Endothelial cell of hepatic sinusoid (primary cell): Measurements from ENCODE around the gene KAT2B.

ENCODE experiments used
- in situ Hi-C: cut with HindIII; loops from 2 replicates; pipeline ENCODE4 v1.10.0; 2017; ENCODE audit warnings: low sequenced_read_pairs

Gene KAT2B

DNA sequence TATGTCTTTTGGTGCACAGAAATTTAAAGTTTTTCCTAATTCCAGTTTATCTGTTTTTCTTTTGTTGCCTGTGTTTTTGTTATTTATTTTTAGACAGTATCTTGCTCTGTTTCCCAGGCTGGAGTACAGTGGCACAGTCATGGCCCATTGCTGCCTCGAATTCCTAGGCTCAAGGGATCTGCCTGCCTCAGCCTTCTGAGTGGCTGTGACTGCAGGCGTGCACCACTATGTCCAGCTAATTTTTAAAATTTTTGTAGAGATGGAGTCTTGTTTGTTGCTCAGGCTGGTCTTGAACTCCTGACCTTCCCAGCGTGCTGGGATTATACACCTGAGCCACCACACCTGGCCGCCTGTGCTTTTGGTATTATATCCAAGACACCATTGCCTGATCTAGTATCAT lies 22.8 kb downstream of the KAT2B start:
- in situ Hi-C loops = no loop called here

DNA sequence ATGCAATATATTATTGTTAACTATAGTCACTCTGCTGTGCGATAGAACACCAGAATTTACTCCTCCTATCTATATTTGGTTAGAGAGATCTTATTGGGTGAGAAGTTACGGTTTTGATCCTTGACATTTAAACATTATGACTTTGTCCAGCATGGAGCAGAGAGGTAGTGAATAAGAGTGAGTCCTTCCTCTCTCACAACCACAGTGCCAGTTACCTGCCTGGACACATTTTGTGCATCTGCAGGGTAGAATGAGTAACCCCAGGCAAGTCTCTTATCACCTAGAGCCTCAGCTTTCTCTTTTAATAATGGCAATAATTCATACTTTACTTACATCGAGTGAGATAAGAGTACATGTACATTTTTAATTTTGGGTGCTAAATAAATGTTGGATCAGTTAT lies 24.1 kb downstream of the KAT2B start:
- in situ Hi-C loops = no loop called here

DNA sequence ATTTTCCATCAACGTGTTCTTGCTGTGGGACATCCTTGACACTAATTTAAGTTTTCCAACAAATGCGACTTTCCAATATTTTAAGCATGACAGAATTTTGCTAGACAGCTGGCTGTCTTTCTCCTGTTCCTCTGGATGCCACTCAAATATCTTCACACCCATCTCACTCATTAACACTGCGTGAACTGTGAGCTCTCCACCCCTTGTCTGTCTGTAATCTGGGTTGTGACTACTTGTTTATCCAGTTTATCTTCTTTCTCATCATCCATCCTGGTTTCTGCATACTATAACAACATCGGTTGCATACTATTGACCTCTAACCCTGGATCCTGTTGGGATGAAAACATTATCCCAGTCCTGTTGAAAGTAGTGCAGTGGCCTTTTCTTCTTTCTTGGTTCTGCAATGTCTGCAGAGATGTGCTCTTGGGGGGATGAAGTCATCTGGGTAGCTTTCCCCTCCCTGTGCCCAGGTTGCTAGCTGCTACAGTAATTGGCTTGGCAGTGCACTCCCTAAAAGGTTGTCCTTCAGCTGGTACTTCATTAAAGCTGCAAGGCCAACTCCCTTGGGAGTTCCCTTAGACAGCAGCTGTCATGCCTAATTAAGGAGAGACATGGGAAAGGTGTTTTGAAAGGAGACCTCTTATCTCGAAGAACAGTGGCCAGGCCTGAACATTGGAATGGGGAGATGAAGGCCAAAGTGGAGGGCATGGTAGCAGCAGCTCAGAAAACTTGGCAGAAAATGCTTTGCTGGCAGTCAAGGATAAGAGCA lies 24.7 kb downstream of the KAT2B start:
- in situ Hi-C loops = no loop called here

DNA sequence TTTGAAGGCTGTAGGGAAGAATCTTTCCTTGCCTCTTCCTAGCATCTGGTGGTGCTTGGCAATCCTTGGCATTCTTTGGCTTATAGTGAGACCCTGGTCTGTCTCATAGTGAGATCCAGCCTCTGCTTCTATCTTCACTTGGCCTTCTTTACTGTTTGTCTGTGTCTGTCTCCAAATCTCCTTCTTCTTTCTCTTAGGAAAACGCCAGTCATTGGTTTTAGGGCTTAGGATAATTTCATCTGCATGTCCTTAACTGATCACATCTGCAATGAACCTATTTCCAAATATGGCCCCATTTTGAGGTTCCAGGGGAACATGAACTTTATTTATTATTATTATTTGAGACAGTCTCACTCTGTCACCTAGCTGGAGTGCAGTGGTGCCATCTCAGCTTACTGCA lies 25.8 kb downstream of the KAT2B start:
- in situ Hi-C loops = no loop called here

DNA sequence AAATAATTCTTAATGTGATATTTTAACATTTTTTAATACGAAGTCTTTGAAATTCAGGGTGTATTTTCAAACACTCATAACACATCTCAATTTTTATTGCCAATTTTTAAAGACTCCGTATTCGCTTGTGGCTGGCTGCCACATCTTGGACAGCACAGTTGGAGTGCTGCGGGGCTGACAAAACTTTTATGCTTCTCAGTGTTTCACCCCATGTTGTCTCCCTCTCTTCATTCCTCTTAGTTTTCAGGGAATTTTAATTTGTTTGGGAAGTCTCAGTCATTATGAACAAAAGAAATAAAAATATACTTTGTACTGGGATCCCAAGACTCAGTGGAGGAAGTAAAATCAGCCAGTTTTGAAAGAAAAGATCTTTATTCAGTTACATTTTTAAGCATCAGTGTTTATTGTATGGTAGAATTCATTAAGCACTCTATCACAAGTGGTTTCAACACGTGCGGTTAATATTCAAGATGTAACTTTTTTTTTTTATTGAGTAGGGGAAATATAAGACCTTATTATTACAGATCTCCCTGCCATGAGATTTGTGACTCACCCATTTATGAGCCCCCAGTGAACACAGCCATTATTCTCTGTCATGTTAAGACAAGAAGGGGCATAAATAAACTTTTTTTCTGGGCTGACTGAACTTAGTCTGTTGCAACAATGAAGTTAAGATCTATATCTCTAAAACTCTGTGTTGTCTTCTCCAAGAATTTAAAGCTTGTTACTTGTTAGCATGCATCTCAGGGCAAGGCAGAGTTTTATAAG lies 26.8 kb downstream of the KAT2B start:
- in situ Hi-C loops = no loop called here

DNA sequence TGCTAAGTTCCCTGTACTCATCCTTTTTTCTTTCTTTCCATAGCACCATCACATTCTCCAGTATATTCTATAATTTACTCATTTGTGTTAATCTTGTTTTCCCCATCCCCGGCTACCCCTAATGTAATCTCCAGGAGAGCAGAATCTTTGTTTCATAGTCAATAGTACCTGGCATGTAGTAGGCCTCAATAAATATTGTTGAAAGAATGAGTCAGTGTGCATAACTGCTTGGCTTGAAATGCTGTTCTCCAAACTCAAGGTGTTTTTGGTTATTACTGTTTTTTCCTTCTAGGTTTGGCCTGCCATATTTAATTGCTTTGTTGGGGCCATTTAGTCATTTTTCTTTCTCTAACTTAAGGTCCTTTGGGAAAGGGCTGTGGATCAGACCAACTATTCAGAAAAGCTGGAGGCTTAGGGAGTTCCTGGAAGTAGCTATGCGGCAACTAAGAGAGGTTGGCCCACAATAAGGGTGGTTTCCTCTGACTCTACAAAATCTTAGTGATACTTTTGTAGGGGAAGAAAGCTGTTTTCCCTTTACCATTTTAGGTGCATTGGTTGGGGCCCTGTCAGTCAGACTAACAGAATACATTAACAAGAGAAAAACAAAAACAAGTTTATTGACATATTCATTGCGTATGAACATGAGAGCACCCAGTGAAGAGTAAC lies 28.4 kb downstream of the KAT2B start:
- in situ Hi-C loops = no loop called here

DNA sequence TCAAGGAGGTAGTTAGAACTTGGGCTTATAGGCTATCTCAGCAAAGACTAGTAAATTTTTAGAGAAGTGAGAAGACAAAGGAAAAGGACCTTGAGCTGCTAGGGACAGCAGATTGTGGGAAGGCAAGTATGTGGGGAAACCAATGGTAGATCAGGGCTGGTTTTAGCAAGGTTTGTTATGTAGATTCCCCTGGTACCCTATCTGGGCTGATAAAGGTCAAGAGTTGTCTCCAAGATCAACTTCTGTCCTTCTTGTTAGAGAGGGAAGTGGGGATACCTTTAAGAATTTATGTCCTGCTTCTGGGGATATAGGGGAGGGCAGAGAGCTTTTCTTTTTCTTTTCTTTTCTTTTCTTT lies 28.9 kb downstream of the KAT2B start:
- in situ Hi-C loops = no loop called here

DNA sequence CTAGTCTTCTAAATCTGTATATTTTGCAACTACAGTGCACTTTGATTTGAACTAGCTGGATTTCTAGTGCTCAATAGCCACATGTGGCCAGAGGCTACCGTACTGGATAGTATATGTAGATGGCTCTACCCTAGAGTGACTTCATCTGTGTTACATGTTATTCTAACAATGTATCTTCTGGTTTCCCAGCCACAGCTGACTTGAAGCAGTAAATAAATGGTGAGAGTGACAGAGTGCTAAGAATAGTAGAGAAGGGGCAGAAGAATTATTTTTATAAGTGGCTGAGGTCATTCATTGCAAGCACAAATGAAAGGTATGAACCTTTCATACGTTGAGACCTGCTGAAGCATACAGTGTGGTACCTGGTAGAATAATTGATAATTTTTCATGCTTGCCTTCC lies 30.9 kb downstream of the KAT2B start:
- in situ Hi-C loops = no loop called here

DNA sequence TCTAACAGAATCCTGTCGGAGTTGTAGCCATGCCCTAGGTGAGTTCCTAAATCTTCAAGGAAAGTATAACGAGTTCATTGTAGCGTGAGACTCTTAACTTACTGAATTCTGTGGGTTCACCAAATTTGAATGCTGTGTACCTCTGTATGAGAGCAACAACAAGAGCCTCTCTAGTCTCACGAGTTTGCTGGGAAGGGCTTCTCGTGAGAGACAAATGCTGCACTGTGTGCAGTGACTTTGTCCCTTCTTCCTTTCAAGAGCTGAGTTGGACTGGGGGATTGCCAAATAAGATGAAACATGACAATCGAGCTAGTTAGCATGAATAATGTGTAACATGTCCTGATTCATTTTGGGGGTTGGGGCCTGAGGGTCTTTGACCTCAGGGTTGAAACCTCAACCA lies 32.2 kb downstream of the KAT2B start:
- in situ Hi-C loops = no loop called here

DNA sequence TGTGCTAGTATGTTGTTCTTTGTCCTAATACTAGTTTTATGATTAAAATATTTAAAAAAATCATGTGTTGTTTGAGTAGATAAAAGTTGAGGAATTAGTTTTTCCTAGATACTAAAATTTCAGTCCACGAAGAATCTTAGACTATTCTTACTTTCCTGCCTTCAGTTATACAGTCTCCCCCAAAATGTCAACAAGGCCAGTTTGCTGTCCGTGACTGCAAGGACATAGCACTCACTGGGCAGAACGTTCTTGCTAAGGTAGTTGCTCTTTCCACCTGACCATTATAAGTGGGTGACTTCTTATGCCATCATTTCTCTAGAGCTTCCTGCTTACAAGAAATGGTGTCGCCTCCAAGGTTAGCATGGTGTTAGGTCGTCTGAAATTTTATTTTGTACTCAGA lies 32.8 kb downstream of the KAT2B start:
- in situ Hi-C loops = no loop called here

DNA sequence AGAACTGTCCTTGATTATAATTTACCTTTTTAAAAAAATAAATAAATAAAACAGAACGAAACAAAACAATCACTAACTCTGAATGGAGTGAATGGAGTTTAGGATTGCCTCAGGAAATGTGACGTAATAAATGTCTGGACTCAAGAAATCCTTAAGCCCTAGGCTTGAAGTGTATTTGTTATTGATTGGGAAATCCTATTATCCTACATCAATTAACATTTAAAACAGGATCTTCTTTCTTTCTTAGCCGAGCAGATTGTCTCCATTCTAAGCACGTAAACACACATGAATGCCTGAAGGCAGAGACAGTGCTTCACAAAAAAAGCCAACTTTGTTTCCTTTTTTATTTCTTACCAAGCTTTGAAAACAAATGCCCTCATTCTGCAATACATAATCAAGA lies 33.4 kb downstream of the KAT2B start:
- in situ Hi-C loops = no loop called here

DNA sequence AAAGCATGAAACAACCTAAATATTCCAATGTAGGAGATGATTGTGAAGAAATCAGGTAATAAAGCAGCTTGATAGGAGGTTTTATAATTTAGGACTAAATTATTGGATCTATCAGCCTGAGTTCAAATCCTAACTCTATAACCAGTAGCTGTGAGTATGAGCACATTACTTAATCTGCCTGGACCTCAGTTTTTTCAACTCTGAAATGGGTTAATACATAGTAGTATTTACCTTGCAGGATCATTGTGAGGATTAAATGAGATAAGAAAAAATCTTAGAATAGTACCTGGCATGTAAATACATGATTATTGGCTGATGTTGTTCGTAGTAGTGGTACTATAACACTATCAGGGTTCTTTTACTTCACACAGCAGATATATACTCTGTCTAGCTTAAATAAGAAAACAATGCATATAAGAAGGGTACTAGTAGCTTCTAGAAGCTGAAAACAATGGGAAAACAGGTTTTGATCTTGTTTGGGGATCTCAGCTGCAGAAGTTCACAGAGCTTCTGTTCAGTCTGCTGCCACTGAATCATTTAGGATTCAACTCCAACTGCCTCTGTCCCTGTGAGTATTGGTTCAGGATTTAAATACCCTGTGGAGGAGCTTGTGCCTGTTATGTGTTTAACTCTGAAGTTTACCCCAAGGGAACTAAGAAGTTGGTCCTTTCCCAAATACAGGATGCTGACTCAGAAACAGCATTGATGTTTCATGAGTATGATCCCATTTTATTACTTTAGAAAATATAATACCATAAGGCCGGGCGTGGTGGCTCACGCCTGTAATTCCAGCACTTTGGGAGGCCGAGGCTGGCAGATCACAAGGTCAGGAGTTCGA lies 34.2 kb downstream of the KAT2B start:
- in situ Hi-C loops = no loop called here

DNA sequence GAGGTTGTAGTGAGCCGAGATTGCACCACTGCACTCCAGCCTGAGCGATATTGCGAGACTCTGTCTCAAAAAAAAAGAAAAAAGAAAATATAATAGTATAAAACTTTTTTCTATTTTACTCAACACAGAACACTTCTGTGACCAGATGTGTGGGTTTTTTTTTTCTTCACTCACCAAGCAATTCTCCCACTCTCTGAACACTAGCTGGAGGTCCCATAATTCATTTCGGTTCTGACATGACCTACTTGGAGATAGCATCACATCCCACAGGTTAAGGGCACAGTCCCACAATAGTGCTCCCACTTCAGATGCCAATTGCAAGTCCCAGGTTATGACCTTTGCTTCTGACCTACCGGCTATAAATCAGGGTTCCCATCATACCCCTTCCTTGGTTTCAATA lies 35.0 kb downstream of the KAT2B start:
- in situ Hi-C loops = no loop called here

DNA sequence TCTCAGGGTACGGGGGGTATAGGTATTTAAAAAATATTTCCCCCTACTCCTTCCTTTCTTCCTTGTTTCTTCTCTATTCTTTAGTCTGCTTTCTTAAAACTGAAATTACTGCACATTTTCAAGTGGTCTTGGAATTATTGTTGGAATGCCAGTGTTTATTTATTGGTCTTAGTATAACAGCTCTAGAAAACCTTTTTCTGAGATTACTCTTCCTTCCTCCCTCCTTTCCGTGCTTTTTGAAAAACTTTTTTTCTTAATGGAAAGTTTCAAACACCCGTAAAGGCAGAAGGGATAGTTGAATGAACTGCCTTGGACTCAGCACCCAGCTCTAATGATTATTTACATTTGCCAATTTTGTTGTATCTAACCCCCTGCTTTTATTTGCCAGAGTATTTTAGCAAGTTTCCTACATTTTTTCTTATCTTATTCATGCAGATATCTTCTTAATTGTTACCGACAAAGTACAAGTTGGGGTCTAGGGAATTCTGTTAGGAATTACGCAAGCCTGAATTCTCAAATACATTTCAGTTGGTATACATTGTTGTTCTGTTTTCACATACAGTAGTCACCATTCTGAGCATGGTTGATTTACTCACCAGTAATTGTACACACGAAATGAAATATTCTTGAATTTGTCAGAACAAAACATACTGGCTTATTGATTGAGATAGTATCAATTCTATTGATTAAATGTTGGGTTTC lies 36.2 kb downstream of the KAT2B start:
- in situ Hi-C loops = no loop called here

DNA sequence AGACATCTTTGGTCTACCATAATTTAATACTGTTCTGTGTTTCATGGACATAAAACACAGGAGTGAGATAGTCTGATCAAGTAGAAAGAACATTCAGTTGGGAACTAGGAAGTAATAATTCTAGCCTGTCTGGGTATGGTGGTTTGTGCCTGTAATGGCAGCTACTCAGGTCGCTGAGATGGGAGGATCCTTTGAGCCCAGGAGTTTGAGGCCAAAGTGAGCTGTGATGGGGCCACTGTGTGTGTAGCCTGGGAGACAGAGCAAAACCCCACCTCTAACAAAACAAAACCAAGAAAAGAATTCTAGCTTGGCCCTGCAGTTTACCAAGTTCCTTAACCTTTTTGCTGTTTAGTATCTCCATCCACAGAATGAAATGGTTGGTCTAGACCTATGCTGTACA lies 36.8 kb downstream of the KAT2B start:
- in situ Hi-C loops = no loop called here

DNA sequence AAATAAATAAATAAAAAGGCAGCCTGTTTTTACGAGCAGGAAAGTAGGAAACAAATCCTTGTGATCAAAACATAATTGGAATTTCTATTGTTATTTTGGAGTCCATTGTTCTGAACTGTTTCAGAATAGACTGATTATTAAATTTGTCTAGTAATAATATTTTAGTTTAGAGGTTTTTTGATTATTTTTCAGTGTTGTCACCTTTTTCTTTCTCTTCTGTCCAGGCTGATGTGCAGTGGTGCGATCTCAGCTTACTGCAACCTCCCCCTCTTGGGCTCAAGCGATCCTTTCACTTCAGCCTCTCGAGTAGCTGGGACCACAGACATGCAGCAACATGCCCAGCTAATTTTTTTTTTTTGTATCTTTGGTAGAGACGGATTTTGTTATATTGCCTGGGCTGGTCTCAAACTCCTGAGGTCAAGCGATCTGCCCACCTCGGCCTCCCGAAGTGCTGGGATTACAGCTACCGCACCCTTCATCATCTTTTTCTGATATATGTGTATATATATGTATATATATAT lies 38.0 kb downstream of the KAT2B start:
- in situ Hi-C loops = no loop called here

DNA sequence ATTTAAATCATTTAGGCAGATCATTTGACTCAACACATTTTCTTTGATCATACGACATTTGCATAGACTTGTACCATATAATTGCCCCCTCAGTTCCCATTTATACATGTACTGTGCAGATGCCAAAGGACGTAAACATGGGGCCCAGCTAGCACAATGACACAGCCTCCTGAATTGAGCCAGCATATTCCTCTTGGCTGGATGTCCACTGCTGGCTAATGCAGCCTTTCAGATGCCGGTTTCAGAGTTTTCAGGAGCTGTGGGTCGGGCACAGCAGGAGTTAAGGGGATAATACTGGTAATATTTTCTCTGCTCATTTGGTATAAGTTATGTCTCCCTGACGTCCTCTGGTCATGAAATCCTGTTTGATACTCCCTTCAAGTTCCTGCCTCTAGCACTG lies 39.4 kb downstream of the KAT2B start:
- in situ Hi-C loops = no loop called here

DNA sequence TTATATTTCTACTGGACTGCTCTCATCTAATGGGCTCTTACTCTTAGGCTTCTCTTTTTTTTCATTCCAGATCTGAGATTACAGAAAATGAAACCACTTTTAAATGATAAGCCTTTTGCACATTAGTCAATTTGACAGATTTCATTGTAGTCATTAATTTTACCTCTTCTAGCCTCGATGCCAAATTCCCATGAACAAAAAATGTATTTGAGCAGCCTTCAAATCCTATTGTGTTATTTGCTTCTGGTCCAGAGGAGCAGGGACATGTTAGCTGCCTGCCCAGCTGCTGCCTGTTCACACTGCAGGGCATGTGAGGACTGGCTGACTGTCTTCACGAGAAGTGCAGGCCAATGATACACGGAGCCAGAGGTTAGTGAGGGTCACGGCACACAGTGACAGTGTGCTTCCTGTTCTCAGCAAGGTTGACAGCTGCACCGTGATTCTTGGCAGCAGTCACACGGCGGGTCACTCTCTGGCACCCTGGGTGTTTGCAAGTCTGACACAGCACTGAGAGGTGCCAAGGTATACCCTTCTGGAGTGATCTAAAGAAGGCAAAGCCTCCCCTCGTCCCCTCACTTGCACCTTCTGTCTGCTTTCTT lies 40.8 kb downstream of the KAT2B start:
- in situ Hi-C loops = no loop called here

DNA sequence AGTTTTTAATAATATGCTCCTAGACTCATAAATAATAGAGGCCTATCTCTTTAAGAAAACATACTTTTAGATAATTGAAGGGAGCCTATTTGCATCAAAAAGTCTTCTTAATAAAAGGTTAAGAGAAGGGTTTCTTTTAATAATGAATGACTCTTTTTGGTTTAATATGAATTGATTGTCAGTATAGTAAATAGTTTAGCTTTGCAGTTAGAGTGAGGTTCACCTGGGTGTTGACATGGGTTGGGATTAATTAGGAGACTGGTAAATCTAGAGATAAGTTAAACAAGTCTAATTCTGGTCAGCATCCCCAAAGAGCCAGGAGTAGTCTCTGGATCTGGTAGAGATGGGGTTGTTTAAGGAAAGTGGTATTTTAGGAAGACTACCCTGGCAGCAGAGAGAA lies 43.0 kb downstream of the KAT2B start:
- in situ Hi-C loops = no loop called here

DNA sequence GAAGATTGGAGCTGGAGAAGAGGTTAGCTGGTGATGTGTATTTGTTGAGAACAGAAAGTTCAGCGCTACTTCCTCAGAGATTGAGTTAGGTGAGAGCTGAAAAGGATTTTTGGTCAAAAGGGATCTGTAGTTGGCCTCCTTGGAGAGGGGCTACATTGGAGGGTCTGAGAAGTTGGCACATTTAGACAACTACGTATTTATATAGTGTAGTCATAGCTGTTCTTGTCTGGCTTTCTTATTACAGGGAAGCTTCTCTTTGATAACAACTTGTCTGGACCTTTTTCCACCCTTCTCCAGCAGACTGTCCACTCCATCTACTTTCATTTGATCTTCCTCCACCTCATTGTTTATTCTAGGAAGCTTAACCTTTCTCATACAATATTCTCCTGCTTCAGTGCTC lies 43.7 kb downstream of the KAT2B start:
- in situ Hi-C loops = no loop called here
